NB4 (cell line): ENCODE results near the gene CEMIP.

ENCODE experiments used
- DNase-seq: peaks from one replicate; pipeline ENCODE4 v3.0.0; 2010; ENCODE audit warnings: low read depth
- H3K4me3 ChIP-seq: one replicate; pipeline ENCODE4 v1.5.1; 2011; ENCODE audit warnings: mild to moderate bottlenecking, low read depth, low read length, moderate library complexity
- MAX ChIP-seq: IDR thresholded peaks from 2 replicates; pipeline ENCODE4 v1.6.1; 2011; ENCODE audit warnings: low read depth, low read length
- MYC ChIP-seq: IDR thresholded peaks from 2 replicates; pipeline ENCODE4 v1.6.1; 2011; ENCODE audit warnings: low read depth, low read length
- POLR2A ChIP-seq: IDR thresholded peaks from 2 replicates; pipeline ENCODE4 v1.6.1; 2011; ENCODE audit warnings: mild to moderate bottlenecking; ENCODE audit not compliant: insufficient read length; ENCODE audit errors: extremely low read depth
- TF ChIP-seq, protein P1 (sequence below): IDR thresholded peaks from one replicate; pipeline ENCODE4 v1.5.1; 2012; ENCODE audit warnings: low read depth, low read length

Gene CEMIP

GRCh38 chr15:80878242-80878866 is 99.2 kb downstream of the CEMIP start:
- DNase-seq, result no peak
- TF ChIP-seq MYC (no peak), POLR2A (no peak), MAX (no peak)
- TF ChIP-seq, protein P1, sequence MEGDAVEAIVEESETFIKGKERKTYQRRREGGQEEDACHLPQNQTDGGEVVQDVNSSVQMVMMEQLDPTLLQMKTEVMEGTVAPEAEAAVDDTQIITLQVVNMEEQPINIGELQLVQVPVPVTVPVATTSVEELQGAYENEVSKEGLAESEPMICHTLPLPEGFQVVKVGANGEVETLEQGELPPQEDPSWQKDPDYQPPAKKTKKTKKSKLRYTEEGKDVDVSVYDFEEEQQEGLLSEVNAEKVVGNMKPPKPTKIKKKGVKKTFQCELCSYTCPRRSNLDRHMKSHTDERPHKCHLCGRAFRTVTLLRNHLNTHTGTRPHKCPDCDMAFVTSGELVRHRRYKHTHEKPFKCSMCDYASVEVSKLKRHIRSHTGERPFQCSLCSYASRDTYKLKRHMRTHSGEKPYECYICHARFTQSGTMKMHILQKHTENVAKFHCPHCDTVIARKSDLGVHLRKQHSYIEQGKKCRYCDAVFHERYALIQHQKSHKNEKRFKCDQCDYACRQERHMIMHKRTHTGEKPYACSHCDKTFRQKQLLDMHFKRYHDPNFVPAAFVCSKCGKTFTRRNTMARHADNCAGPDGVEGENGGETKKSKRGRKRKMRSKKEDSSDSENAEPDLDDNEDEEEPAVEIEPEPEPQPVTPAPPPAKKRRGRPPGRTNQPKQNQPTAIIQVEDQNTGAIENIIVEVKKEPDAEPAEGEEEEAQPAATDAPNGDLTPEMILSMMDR, result no peak

GRCh38 chr15:80878867-80879250 is 99.7 kb downstream of the CEMIP start:
- H3K4me3 ChIP-seq, result no peak overlapping the region
- no peak for DNase-seq
- TF ChIP-seq MAX (no peak), MYC (no peak), POLR2A (no peak)
- TF ChIP-seq, protein P1, result no peak

More at GRCh38 chr15:80878242-80878866, 99.2 kb downstream of the CEMIP start:
- H3K4me3 ChIP-seq, result no peak overlapping the region

DNA sequence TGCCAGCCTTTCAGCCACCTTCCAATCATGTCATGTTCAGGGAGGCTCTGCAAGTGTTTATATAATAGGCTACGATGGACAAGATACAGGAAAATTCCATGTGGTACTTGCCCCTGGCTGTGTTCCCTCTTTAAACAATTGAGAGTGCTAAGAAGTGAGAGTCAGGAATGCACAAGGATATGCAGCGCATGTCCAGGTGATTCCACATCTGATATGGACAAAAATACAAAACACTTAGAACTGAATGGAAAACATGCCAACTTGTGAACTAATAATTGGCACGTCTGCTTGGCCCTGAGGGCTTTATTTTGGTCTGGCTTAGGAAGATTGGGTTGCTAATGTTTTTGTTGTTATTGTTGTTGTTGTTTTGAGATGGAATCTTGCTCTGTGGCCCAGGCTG is 100.9 kb downstream of the CEMIP start:
- no peak for DNase-seq
- TF ChIP-seq MAX (no peak), MYC (no peak), POLR2A (no peak)
- TF ChIP-seq, protein P1, result no peak
- no peak overlapping the region for H3K4me3 ChIP-seq

- no peak overlapping the region for H3K4me3 ChIP-seq
- DNase-seq, result no peak
- TF ChIP-seq, protein P1, result no peak
- TF ChIP-seq MYC, result no peak
- TF ChIP-seq POLR2A, result no peak
- TF ChIP-seq MAX, result no peak
Observed at GRCh38 chr15:80883641-80884040, 104.5 kb downstream of the CEMIP start.

GRCh38 chr15:80885016-80885579 is 105.9 kb downstream of the CEMIP start:
- no peak for DNase-seq
- TF ChIP-seq, protein P1, result no peak
- no peak for TF ChIP-seq POLR2A
- no peak for TF ChIP-seq MYC
- no peak for TF ChIP-seq MAX
- no peak overlapping the region for H3K4me3 ChIP-seq
